ENCODE data around the gene GSTO2. TPM values are rescaled to one million over a fixed set of nuclear protein-coding genes. Genes with fewer than 3 reads are reported as not detected.

GSTO2 gene
- total and polyA plus RNA-seq, 2 of the 4 experiments (the other 2 are of a cell fraction) = 1.4 to 2.3 TPM

DNA sequence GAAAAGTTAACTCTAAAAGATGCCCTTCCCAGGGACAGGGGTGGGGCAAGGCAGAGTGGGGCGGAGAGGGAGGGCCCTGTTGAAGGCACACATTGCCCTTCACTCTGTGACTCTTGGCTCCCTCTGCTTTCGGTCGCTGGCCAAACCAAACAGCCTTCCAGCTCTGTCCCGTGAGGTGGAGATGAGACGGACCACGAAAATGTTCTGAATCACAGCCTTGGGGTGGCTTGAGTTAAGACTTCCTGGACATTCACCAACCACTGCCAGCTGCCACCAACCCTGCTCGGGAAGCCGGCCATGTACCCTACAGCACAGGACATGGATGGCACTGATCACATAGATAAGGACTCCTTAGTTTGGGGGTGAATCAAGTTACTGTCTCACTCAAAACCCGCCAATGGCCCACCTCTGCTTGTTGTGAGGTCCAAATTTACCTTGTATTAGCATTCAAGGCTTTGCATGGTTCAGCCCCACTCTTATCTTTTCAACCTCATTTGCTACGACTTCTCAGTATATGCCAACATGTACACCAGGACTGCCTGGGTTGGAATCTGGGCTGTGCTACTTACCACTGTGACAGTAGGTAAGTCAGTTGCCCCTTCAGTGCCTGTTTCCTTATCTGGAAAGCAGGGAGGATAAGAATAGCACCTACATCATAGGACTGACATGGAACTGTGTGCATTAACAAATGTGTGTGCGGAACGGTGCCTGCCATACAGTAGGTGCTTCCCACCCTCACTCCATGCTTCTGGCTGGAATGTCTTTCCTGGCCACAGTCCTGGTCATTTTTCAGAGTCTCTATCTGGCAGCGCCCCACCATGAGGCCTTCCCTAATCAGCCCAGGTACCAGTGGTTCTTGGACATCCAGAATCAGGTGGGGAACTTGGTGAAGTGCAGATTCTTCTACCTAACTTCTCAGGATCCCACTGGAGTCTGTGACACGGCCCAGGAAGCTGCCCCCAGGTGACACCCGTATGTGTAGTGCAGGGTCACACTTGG lies 41.3 kb downstream of the GSTO2 start:
- peak overlapping the region; percentile 40 for H2AFZ ChIP-seq (replicated peaks; ENCODE audit: low read length, poor library complexity)
- no TSS peak for BruUV-seq (replicated peaks)
- in situ Hi-C loops (cut with MboI; ENCODE audit: low sequenced_read_pairs) (no loop called here), dilution Hi-C loops (cut with HindIII; ENCODE audit: low sequenced_read_pairs, unreplicated experiment) (no loop called here), intact Hi-C loops (cut with micrococcal nuclease) (no loop called here)
- peak overlapping the region; percentile 37; the same call in 1 of the 2 replicates for H3K18ac ChIP-seq (ENCODE audit: low read depth, low read length)
- H3K14ac ChIP-seq (replicated peaks; ENCODE audit: low read depth, low read length) = peak overlapping the region; percentile 69
- ATAC-seq (ENCODE audit: low read depth) (peak; percentile 69), DNase-seq (peak; percentile 90)
- H3K4me2 ChIP-seq (ENCODE audit: low read depth, low read length) = no peak overlapping the region
- H3K4ac ChIP-seq (ENCODE audit: low read depth, low read length) = peak overlapping the region; percentile 53
- peak overlapping the region; percentile 46 for H3K23ac ChIP-seq (ENCODE audit: low read depth, low read length)
- POLR2A ChIA-PET (ENCODE audit: unreplicated experiment) = interaction anchor here (0.6 kb wide), 1 partner anchor 43 kb away, joined by 5 read pairs; no protein-coding TSS in a partner anchor
- H2AK9ac ChIP-seq (replicated peaks; ENCODE audit: low read depth, low read length, poor library complexity) = peak overlapping the region; percentile 89
- peak overlapping the region; percentile 84 for H2AK5ac ChIP-seq (ENCODE audit: low read depth, low read length)
- TF ChIP-seq MAZ (IDR thresholded peaks at IDR 0.05; ENCODE audit: borderline replicate concordance, low read depth, low read length) (peak; percentile 55; the same call in 1 of the 2 replicates), FOS (IDR thresholded peaks at IDR 0.05; ENCODE audit: low read depth, low read length) (no peak; the same call in 1 of the 2 replicates), BHLHE40 (IDR thresholded peaks at IDR 0.05; ENCODE audit: low read depth, low read length) (peak; percentile 97)
- peaks cover 43% of the 10 kb centered on the region for H3K36me3 ChIP-seq (ENCODE audit: control insufficient read depth, insufficient read depth, low read length)
- H3K27ac ChIP-seq (ENCODE audit: insufficient read depth, low read length) = peak overlapping the region; percentile 50
- peaks cover 21 to 92% of the 10 kb centered on the region in 2 experiments for H3K79me1 ChIP-seq (ENCODE audit: low read depth in 1 of 2, low read length in 2 of 2)
- H3K9me1 ChIP-seq (ENCODE audit: insufficient read depth, low read length) = peaks cover 46% of the 10 kb centered on the region
- H2BK120ac ChIP-seq (ENCODE audit: low read depth, low read length) = peak overlapping the region; percentile 53
- no peaks in the 10 kb centered on the region for H3K9me3 ChIP-seq (ENCODE audit: control insufficient read depth, insufficient read depth, low read length)
- H4K8ac ChIP-seq (ENCODE audit: low read depth in 2 of 2, low read length in 2 of 2) = peak overlapping the region; percentile 26 to 63; a peak in 3 of 4 replicates
- no peaks in the 10 kb centered on the region for H3K27me3 ChIP-seq (ENCODE audit: control insufficient read depth, insufficient read depth, low read length)
- peak overlapping the region; percentile 62 for H2BK5ac ChIP-seq (ENCODE audit: low read depth, low read length, poor library complexity, severe bottlenecking)
- peak overlapping the region; percentile 22; the same call in 2 of the 3 replicates for H2BK15ac ChIP-seq (ENCODE audit: low read depth, low read length)
- peak overlapping the region; percentile 29 for H4K91ac ChIP-seq (ENCODE audit: insufficient read depth, low read depth, low read length)
- peak overlapping the region; percentile 66 for H2BK20ac ChIP-seq (ENCODE audit: low read depth, low read length)
- H4K20me1 ChIP-seq (ENCODE audit: insufficient read depth, low read length) = peaks cover 45% of the 10 kb centered on the region
- peak overlapping the region; percentile 25; the same call in 1 of the 2 replicates for H4K5ac ChIP-seq (ENCODE audit: low read depth, low read length)
- no peak overlapping the region for H3K4me3 ChIP-seq (ENCODE audit: insufficient read depth, low read depth, low read length)
- WGBS, 2 experiments (ENCODE audit: extremely low coverage in 2 of 2, insufficient read length in 1 of 2) = no CpG with 5 or more reads among the region's 15 CpGs
- peaks cover 21% of the 10 kb centered on the region for H3K4me1 ChIP-seq (ENCODE audit: control insufficient read depth, insufficient read depth, low read length)
- CTCF ChIA-PET = interaction anchor here (1.2 to 1.3 kb wide), 2 partner anchors 11 to 43 kb away, joined by 3 to 4 read pairs; partner anchors contain the start of gene CFAP58
- no peak overlapping the region for H3K56ac ChIP-seq (ENCODE audit: extremely low read depth, insufficient read depth, low read length)
- H3K9ac ChIP-seq (ENCODE audit: low read depth, low read length) = no peak overlapping the region

All from IMR-90 (cell line).